GM12873 (cell line): ENCODE results near the gene DYDC2.

Experiments
- CTCF ChIP-seq: IDR thresholded peaks from 2 replicates; pipeline ENCODE4 v1.5.1; 2012; ENCODE audit warnings: low read depth, mild to moderate bottlenecking, moderate library complexity, low read length, control low read depth; ENCODE audit not compliant: insufficient read depth; ENCODE audit errors: missing control alignments

Gene DYDC2

GRCh38 chr10:80356563-80356988, at the start of gene DYDC2, which contains the start of gene DYDC1:
TSS of gene DYDC2 (plus strand) at chr10:80356781. CDS start at chr10:80362444, 5,663 bp downstream.
TSS of gene DYDC1 (minus strand) at chr10:80356755. CDS start at chr10:80352601, 4,154 bp downstream.
- TF ChIP-seq CTCF, result no peak

- no peak for TF ChIP-seq CTCF
Observed at GRCh38 chr10:80313523-80313922, 43.1 kb upstream of the DYDC2 start.

- no peak for TF ChIP-seq CTCF
Observed at GRCh38 chr10:80315391-80315790, 41.2 kb upstream of the DYDC2 start.

GRCh38 chr10:80318742-80319141, 37.8 kb upstream of the DYDC2 start:
- no peak for TF ChIP-seq CTCF

- TF ChIP-seq CTCF, result no peak
Observed at GRCh38 chr10:80319318-80319717, 37.3 kb upstream of the DYDC2 start.

GRCh38 chr10:80319725-80320290, 36.8 kb upstream of the DYDC2 start:
- TF ChIP-seq CTCF, result no peak

GRCh38 chr10:80320377-80320776, 36.2 kb upstream of the DYDC2 start:
- no peak for TF ChIP-seq CTCF
